Tibial nerve (tissue), 4 donors: ENCODE data around the gene COL9A3. TPM values are rescaled to one million over a fixed set of nuclear protein-coding genes. Genes with fewer than 3 reads are reported as not detected.

ENCODE experiments used
- DNase-seq, 2 donors: peaks; one replicate each; pipeline ENCODE4 v3.0.0-alpha.2; 2019; ENCODE audit warnings: low spot score in 2 of 2
- H3K27ac ChIP-seq, 4 donors: fragments of 200-600 bp; sonication (generic) in 3 of 4; one replicate each; pipeline ENCODE4 v1.5.1; 2017 to 2019; ENCODE audit warnings: mild to moderate bottlenecking in 1 of 4
- H3K27me3 ChIP-seq, 2 donors: fragments of 200-600 bp; sonication (generic) in 1 of 2; one replicate each; pipeline versions ENCODE4 v1.5.1 to v1.6.0; 2017 to 2019
- H3K36me3 ChIP-seq, 3 donors: fragments of 200-600 bp; sonication (generic); one replicate each; pipeline ENCODE4 v1.5.1; 2018 to 2019
- H3K4me1 ChIP-seq, 4 donors: fragments of 200-600 bp; sonication (generic) in 3 of 4; one replicate each; pipeline ENCODE4 v1.5.1; 2017 to 2019
- H3K4me3 ChIP-seq, 4 donors: fragments of 200-600 bp; sonication (generic) in 3 of 4; one replicate each; pipeline ENCODE4 v1.5.1; 2017 to 2019; ENCODE audit warnings: mild to moderate bottlenecking in 1 of 4, moderate library complexity in 1 of 4
- H3K9me3 ChIP-seq, 4 donors: fragments of 200-600 bp; sonication (generic) in 3 of 4; one replicate each; pipeline ENCODE4 v1.5.1; 2017 to 2019
- EP300 ChIP-seq, 2 donors: sonication (generic); formaldehyde crosslinking; IDR thresholded peaks; one replicate each; pipeline ENCODE4 v1.6.1; 2017; ENCODE audit warnings: antibody characterized with exemption in 2 of 2, mild to moderate bottlenecking in 1 of 2
- POLR2A ChIP-seq, 2 donors: fragments of 450-650 bp; IDR thresholded peaks; one replicate each; pipeline ENCODE4 v1.6.1; 2017; ENCODE audit warnings: antibody characterized with exemption in 2 of 2, mild to moderate bottlenecking in 2 of 2, moderate library complexity in 2 of 2
- WGBS, 2 donors: methylation state at CpG; one replicate each; pipeline ENCODE4 v1.1.5; 2018; 5-methylcytosine and 5-hydroxymethylcytosine counted together
- total RNA-seq, 4 donors: library from RNA; depleted of rRNA; stranded (reverse); fragments of >200 nt; gene quantifications; one replicate each; pipeline ENCODE4 v1.1.0, GENCODE V29; 2016
- TF ChIP-seq, protein P1 (sequence below), 5 experiments: fragments of 200-600 bp in 3 of 5; fragments of 450-650 bp in 2 of 5; sonication (generic) in 3 of 5; IDR thresholded peaks; one replicate each; pipeline ENCODE4 v1.5.1; 2016 to 2019; ENCODE audit warnings: antibody characterized with exemption in 5 of 5, mild to moderate bottlenecking in 3 of 5, moderate library complexity in 2 of 5

COL9A3 gene
- total RNA-seq, 4 donors from 2014 or later = 51.3 to 81.2 (median 63.5) TPM

DNA sequence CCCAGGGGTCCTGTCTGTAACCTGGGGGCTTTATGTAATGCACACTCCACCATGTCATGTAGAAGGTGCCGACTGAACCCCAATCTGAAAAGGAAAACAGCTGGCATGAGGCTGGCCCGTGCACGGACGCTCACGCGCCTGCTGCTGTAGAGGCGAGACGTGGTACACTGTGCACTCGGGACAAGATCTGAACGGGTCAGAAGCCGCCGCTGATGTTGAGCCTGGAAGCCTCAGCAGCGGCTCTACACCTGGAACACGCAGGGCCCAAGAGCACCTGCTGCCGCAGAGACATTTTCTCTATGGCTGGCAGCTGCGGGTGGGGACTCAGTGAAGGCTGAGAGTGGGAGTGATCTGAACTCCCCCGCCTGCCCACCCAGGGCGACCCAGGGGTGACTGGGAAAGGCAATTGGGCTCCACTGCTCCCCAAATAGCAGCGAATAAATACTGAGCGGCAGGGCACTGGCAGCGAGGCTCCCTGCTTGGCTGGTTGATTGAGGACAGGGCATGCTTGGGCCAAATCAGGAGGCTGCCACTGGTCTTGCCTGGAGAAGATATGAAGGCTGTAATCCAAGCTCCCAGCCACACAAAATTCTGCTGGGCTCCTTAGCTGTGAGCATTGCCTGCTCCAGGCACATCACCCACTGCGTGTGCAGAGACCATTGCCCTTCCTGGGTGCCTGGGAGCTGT lies 14.7 kb upstream of the COL9A3 start:
- H3K27ac ChIP-seq = no peak overlapping the region
- peaks cover 0 to 38% (median 25%) of the 10 kb centered on the region in 4 donors for H3K4me1 ChIP-seq
- WGBS, 2 donors = 86 to 94% methylated on average over 21 to 22 of the region's 22 CpGs

DNA sequence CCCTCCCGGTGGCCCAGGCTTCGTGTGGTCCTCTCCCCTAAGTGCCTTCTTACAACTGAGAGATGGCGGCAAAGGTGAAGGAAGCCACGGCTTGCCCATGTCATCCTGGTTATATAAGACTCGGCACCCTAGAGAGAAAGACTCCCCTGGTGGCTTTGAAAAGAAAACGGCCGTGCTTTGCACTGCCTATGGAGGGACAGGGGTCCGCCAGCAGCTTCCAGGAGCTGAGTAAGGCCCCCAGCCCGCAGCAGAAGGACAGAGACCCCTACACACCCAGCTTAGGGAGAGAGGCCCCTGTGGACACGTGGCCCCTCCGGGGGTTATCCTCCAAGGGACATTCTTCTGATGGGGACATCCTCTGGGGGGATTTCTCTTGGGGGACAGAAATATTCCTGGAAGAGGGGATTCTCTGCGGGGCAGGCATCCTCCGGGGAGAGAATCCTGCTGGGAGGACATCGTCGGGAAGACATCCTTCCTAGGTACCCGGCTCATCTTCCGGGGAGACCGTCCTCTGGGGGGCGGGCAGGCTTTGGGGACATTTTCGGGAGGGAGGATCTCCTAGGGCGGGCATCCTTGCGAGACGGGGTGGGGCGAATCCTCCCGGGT lies 12.7 kb upstream of the COL9A3 start:
- no peaks in the 10 kb centered on the region for H3K9me3 ChIP-seq
- no peaks in the 10 kb centered on the region for H3K27me3 ChIP-seq
- H3K36me3 ChIP-seq = peaks cover 0 to 57% (median 17%) of the 10 kb centered on the region in 3 donors
- H3K4me3 ChIP-seq = peak overlapping the region; percentile 35 to 100 (median 93)
- DNase-seq = no peak
- TF ChIP-seq, protein P1, sequence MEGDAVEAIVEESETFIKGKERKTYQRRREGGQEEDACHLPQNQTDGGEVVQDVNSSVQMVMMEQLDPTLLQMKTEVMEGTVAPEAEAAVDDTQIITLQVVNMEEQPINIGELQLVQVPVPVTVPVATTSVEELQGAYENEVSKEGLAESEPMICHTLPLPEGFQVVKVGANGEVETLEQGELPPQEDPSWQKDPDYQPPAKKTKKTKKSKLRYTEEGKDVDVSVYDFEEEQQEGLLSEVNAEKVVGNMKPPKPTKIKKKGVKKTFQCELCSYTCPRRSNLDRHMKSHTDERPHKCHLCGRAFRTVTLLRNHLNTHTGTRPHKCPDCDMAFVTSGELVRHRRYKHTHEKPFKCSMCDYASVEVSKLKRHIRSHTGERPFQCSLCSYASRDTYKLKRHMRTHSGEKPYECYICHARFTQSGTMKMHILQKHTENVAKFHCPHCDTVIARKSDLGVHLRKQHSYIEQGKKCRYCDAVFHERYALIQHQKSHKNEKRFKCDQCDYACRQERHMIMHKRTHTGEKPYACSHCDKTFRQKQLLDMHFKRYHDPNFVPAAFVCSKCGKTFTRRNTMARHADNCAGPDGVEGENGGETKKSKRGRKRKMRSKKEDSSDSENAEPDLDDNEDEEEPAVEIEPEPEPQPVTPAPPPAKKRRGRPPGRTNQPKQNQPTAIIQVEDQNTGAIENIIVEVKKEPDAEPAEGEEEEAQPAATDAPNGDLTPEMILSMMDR (IDR thresholded peaks at IDR 0.05) = peak in 1 of 5 experiments; percentile 10
- TF ChIP-seq POLR2A (IDR thresholded peaks at IDR 0.05) = no peak
- H3K4me1 ChIP-seq = peaks cover 0 to 41% (median 26%) of the 10 kb centered on the region in 4 donors
- H3K27ac ChIP-seq = peak overlapping the region; percentile 88 to 98 (median 98)
- 23 to 26% methylated on average over 19 to 24 of the region's 25 CpGs for WGBS, 2 donors

More for the DNA sequence above, 14.7 kb upstream of the COL9A3 start:
- no peak for DNase-seq
- H3K4me3 ChIP-seq = no peak overlapping the region
- H3K27me3 ChIP-seq = no peaks in the 10 kb centered on the region
- no peaks in the 10 kb centered on the region for H3K9me3 ChIP-seq
- TF ChIP-seq POLR2A (IDR thresholded peaks at IDR 0.05) (no peak), EP300 (IDR thresholded peaks at IDR 0.05) (no peak)
- TF ChIP-seq, protein P1 (IDR thresholded peaks at IDR 0.05) = no peak
- H3K36me3 ChIP-seq = peaks cover 0 to 59% (median 19%) of the 10 kb centered on the region in 3 donors

DNA sequence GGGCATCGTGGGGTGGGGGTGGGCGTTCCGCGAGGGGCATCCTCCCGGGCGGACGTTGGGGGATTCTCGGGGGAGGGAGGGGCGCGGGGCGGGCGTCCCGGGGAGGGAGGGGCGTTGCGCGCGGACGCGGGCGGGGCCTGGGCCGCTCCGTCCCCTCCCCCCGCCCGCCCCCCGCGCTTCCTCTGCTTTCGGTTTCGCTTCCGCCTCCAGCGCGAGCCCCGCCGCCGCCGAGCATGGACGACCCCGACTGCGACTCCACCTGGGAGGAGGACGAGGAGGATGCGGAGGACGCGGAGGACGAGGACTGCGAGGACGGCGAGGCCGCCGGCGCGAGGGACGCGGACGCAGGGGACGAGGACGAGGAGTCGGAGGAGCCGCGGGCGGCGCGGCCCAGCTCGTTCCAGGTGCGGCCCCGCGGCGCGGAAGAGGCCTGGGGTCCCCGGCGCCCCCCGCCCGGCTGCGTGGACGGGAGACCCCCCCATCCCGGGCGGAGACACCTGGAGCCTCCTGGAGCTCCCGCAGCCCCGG lies 12.2 kb upstream of the COL9A3 start, which contains the start of gene OGFR:
TSS of gene OGFR (plus strand) at position 209 of the 528 bp plus-strand sequence. CDS start at position 234, 25 bp downstream.
- H3K9me3 ChIP-seq = no peaks in the 10 kb centered on the region
- 1 to 3% methylated on average over 7 to 48 of the region's 77 CpGs for WGBS, 2 donors
- no peaks in the 10 kb centered on the region for H3K27me3 ChIP-seq
- peak within 1 kb of the TSS; percentile 89 to 100 (median 94) for H3K4me3 ChIP-seq
- H3K36me3 ChIP-seq = peaks cover 0 to 57% (median 18%) of the 10 kb centered on the region in 3 donors
- peaks cover 0 to 41% (median 26%) of the 10 kb centered on the region in 4 donors for H3K4me1 ChIP-seq
- peak; percentile 18 to 75 for TF ChIP-seq POLR2A (IDR thresholded peaks at IDR 0.05)
- TF ChIP-seq EP300 (IDR thresholded peaks at IDR 0.05) = peak in 1 of 2 donors; percentile 92
- TF ChIP-seq, protein P1 (IDR thresholded peaks at IDR 0.05) = no peak
- peak within 1 kb of the TSS; percentile 88 to 98 (median 98) for H3K27ac ChIP-seq
- DNase-seq = peak; percentile 50 to 55

DNA sequence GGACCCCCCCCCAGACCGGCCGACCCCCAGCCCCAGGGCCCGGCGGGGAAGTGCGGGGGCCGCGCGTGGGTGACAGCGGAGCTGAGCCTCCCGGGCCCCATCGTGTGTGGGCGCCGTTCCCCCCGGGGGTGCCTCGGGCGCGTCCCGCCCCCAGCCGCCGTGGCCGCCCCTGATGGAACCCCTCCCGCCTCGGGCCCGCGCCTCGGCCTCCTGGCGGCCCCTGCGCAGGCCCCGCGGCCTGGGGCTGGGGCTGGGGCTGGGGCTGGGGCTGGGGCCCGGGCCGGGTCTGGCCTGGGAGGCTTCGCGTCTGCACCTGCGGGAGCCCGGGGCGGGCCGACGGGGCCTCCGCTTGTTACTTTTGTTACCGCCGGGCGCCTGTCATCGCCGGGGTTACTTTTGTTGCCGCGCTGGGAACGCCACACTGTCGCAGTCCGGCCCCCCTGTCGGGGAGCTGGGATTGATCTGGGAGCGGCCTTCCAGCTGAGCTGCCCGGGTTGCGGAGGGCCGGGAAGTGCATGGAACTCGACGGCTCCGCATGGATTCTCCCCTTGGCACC lies 11.6 kb upstream of the COL9A3 start:
- H3K4me3 ChIP-seq = peak overlapping the region; percentile 89 to 100 (median 94)
- no peaks in the 10 kb centered on the region for H3K9me3 ChIP-seq
- H3K36me3 ChIP-seq = peaks cover 0 to 57% (median 17%) of the 10 kb centered on the region in 3 donors
- TF ChIP-seq EP300 (IDR thresholded peaks at IDR 0.05) (no peak), POLR2A (IDR thresholded peaks at IDR 0.05) (no peak)
- TF ChIP-seq, protein P1 (IDR thresholded peaks at IDR 0.05) = no peak
- no peak for DNase-seq
- H3K27ac ChIP-seq = peak overlapping the region; percentile 88 to 98 (median 98)
- peaks cover 0 to 41% (median 26%) of the 10 kb centered on the region in 4 donors for H3K4me1 ChIP-seq
- no peaks in the 10 kb centered on the region for H3K27me3 ChIP-seq
- 1% methylated on average over 22 of the region's 58 CpGs; no CpG with 5 or more reads in 1 of the 2 donors for WGBS, 2 donors
